GM12878 (cell line): ENCODE data around the gene CITED2. TPM values are rescaled to one million over a fixed set of nuclear protein-coding genes. Genes with fewer than 3 reads are reported as not detected.

ENCODE experiments used
- ATAC-seq: fragments of 200-7000 bp; cut with Tn5 transposase; 3 replicates; pipeline ENCODE4 v1.9.1; 2020; ENCODE audit warnings: mild to moderate bottlenecking, moderate library complexity
- BruUV-seq: library from RNA; stranded (reverse); fragments of 400-500 nt; replicated peaks from 2 replicates; lab custom pipeline; 2021; lab: Mats Ljungman, UMichigan
- CTCF ChIA-PET: fragments of 300-600 bp; sonication (Branson Sonifier 250); formaldehyde crosslinking; extraction: SDS; loops from one replicate; lab custom pipeline; 2021; ENCODE audit warnings: inconsistent platforms; lab: Yijun Ruan, JAX
- POLR2A ChIA-PET: fragments of 350-600 bp; formaldehyde crosslinking; extraction: SDS; loops from one replicate; lab custom pipeline; 2021; ENCODE audit warnings: inconsistent platforms; lab: Charles Lee
- RAD21 ChIA-PET: fragments of 300-600 bp; sonication (Branson Sonifier 250); formaldehyde crosslinking; loops from one replicate; lab custom pipeline; 2023; ENCODE audit warnings: antibody characterized with exemption; ENCODE audit not compliant: unreplicated experiment; lab: Charles Lee
- SMC1A ChIA-PET: fragments of 300-600 bp; sonication (Branson Sonifier 250); formaldehyde crosslinking; loops from one replicate; lab custom pipeline; 2023; ENCODE audit not compliant: unreplicated experiment, uncharacterized antibody; lab: Charles Lee
- DNase-seq: peaks from one replicate; pipeline ENCODE4 v3.0.0-alpha.2; 2011; ENCODE audit warnings: low read depth, low spot score
- FAIRE-seq: peaks from 3 replicates; lab custom pipeline; 2011; peaks lifted over from hg19 to GRCh38; lab: Jason Lieb, UNC
- H2AFZ ChIP-seq: 2 replicates; pipeline ENCODE4 v1.6.0; 2011; ENCODE audit warnings: low read depth, low read length, control low read depth; ENCODE audit not compliant: control insufficient read depth
- H3K27ac ChIP-seq: 2 replicates; pipeline ENCODE4 v1.5.1; 2011; ENCODE audit warnings: control low read depth; ENCODE audit not compliant: control insufficient read depth, insufficient read depth
- H3K27me3 ChIP-seq, 2 experiments: replicated peaks in 1 of 2; 2 replicates each; pipeline versions ENCODE4 v1.6.0 to v1.6.1; 2011; ENCODE audit warnings: low read length in 1 of 2; ENCODE audit not compliant: control insufficient read depth in 2 of 2, insufficient read depth in 2 of 2
- H3K36me3 ChIP-seq, 2 experiments: 2 replicates each; pipeline ENCODE4 v1.5.1; 2011; ENCODE audit warnings: low read length in 1 of 2; ENCODE audit not compliant: control insufficient read depth in 2 of 2, insufficient read depth in 2 of 2
- H3K4me1 ChIP-seq: 2 replicates; pipeline ENCODE4 v1.6.1; 2011; ENCODE audit warnings: mild to moderate bottlenecking, low read length, moderate library complexity, mixed read lengths; ENCODE audit not compliant: control insufficient read depth, insufficient read depth
- H3K4me2 ChIP-seq: 2 replicates; pipeline ENCODE4 v1.6.0; 2011; ENCODE audit warnings: control low read depth; ENCODE audit not compliant: control insufficient read depth, insufficient read depth
- H3K4me3 ChIP-seq: fragments of 200-600 bp; sonication (generic); 2 replicates; pipeline ENCODE4 v1.5.1; 2016
- H3K79me2 ChIP-seq: 2 replicates; pipeline ENCODE4 v1.6.0; 2011; ENCODE audit warnings: low read length; ENCODE audit not compliant: control insufficient read depth, insufficient read depth
- H3K9ac ChIP-seq: 2 replicates; pipeline ENCODE4 v1.8.0; 2011; ENCODE audit warnings: low read length, control low read depth, mixed read lengths; ENCODE audit not compliant: control insufficient read depth, insufficient read depth
- H3K9me3 ChIP-seq: replicated peaks from 3 replicates; pipeline ENCODE4 v1.5.1; 2011; ENCODE audit warnings: mild to moderate bottlenecking, low read length; ENCODE audit not compliant: control insufficient read depth, insufficient read depth
- H4K20me1 ChIP-seq: 2 replicates; pipeline ENCODE4 v1.6.0; 2011; ENCODE audit not compliant: control insufficient read depth, insufficient read depth
- CBFB ChIP-seq: IDR thresholded peaks from 2 replicates; pipeline ENCODE4 v1.6.1; 2016; ENCODE audit warnings: antibody characterized with exemption, low read depth
- E2F8 ChIP-seq: fragments of 450-650 bp; IDR thresholded peaks from 2 replicates; pipeline ENCODE4 v1.6.1; 2018; ENCODE audit warnings: mild to moderate bottlenecking, low read depth, moderate library complexity; ENCODE audit not compliant: partially characterized antibody
- EP300 ChIP-seq, 2 experiments: fragments of 150-350 bp in 1 of 2; IDR thresholded peaks; 2 replicates each; pipeline ENCODE4 v1.6.1; 2011 to 2012; ENCODE audit warnings: low read depth in 2 of 2, low read length in 2 of 2, borderline replicate concordance in 1 of 2, improper control_type of control experiment in 1 of 2, inconsistent platforms in 1 of 2; ENCODE audit not compliant: control insufficient read depth in 1 of 2
- MXI1 ChIP-seq: fragments of 150-350 bp; IDR thresholded peaks from 2 replicates; pipeline ENCODE4 v1.6.1; 2011; ENCODE audit warnings: low read depth, mild to moderate bottlenecking, inconsistent platforms, low read length, improper control_type of control experiment
- NRF1 ChIP-seq: conservative IDR thresholded peaks from 2 replicates; pipeline ENCODE4 v1.6.1; 2011; ENCODE audit warnings: mild to moderate bottlenecking, low read depth, low read length, improper control_type of control experiment
- RAD51 ChIP-seq: fragments of 450-650 bp; IDR thresholded peaks from 2 replicates; pipeline ENCODE4 v1.6.1; 2016; ENCODE audit warnings: moderate library complexity, mild to moderate bottlenecking, inconsistent platforms
- RBBP5 ChIP-seq: fragments of 200-600 bp; sonication (generic); conservative IDR thresholded peaks from 2 replicates; pipeline ENCODE4 v1.6.1; 2016
- SKIL ChIP-seq: fragments of 450-650 bp; IDR thresholded peaks from 2 replicates; pipeline ENCODE4 v1.6.1; 2017; ENCODE audit warnings: mild to moderate bottlenecking, low read depth, inconsistent platforms; ENCODE audit not compliant: poor library complexity, severe bottlenecking
- SPI1 ChIP-seq: IDR thresholded peaks from 2 replicates; pipeline ENCODE4 v1.6.1; 2011; ENCODE audit warnings: low read depth, mild to moderate bottlenecking, low read length, moderate library complexity, borderline replicate concordance; ENCODE audit not compliant: insufficient read depth
- USF2 ChIP-seq: IDR thresholded peaks from 2 replicates; pipeline ENCODE4 v1.6.1; 2011; ENCODE audit warnings: low read depth, low read length, improper control_type of control experiment, borderline replicate concordance
- ZNF207 ChIP-seq: fragments of 450-650 bp; IDR thresholded peaks from 2 replicates; pipeline ENCODE4 v1.6.1; 2014; ENCODE audit warnings: antibody characterized with exemption, mild to moderate bottlenecking, borderline replicate concordance
- in situ Hi-C: fragments of 300-500 bp; cut with MboI; formaldehyde crosslinking; loops from 9 replicates; pipeline ENCODE4 v1.14.3; 2018; ENCODE audit warnings: mixed read lengths
- intact Hi-C: fragments of 100-400 bp; cut with micrococcal nuclease; formaldehyde crosslinking; loops from one replicate; pipeline ENCODE4 v1.14.2; 2022; ENCODE audit not compliant: unreplicated experiment
- polyA plus RNA-seq, 11 experiments: library from polyadenylated mRNA; depleted of rRNA in 4 of 11; unstranded in 6 of 11; stranded (reverse) in 5 of 11; fragments of >200 nt; fragmentation: Nextera tagmentation in 4 of 11; fragmentation: Illumina TruSeq in 1 of 11; extraction: Ambion mirVana in 4 of 11; extraction: Trizol in 1 of 11; gene quantifications; 1 replicate in 1 of 11; 2 replicates in 10 of 11; pipeline versions ENCODE4 v1.2.1 to v1.2.3, GENCODE V29; 2011 to 2016; ENCODE audit warnings: inconsistent platforms in 2 of 11, missing spikeins in 2 of 11, low read depth in 1 of 11
- total RNA-seq, 4 experiments: library from RNA; depleted of rRNA in 3 of 4; stranded (reverse); fragments of >200 nt in 3 of 4; fragmentation: Illumina TruSeq in 1 of 4; extraction: Trizol in 1 of 4; gene quantifications; 2 replicates each; pipeline versions ENCODE4 v1.2.1 to v1.2.3, GENCODE V29; 2013 to 2021
- TF ChIP-seq, protein P1 (sequence below), 3 experiments: IDR thresholded peaks in 2 of 3; conservative IDR thresholded peaks in 1 of 3; 2 replicates each; pipeline ENCODE4 v1.5.1; 2011; ENCODE audit warnings: low read depth in 3 of 3, low read length in 3 of 3, mild to moderate bottlenecking in 3 of 3, control low read depth in 2 of 3, moderate library complexity in 2 of 3, inconsistent platforms in 1 of 3, mixed read lengths in 1 of 3; ENCODE audit not compliant: control insufficient read depth in 2 of 3, insufficient read depth in 1 of 3; ENCODE audit errors: extremely low read depth in 1 of 3
- TF ChIP-seq, protein P2 (sequence below): IDR thresholded peaks from 2 replicates; pipeline ENCODE4 v1.6.1; 2011; ENCODE audit warnings: borderline replicate concordance, low read depth, mild to moderate bottlenecking, moderate library complexity, low read length; ENCODE audit not compliant: insufficient read depth, poor library complexity, severe bottlenecking

The CITED2 gene
- total and polyA plus RNA-seq, 10 of the 15 experiments (the other 5 are each of a cell fraction or from before 2014, with no cell fraction given), result 0.08 to 20.0 (median 7.3) TPM

DNA sequence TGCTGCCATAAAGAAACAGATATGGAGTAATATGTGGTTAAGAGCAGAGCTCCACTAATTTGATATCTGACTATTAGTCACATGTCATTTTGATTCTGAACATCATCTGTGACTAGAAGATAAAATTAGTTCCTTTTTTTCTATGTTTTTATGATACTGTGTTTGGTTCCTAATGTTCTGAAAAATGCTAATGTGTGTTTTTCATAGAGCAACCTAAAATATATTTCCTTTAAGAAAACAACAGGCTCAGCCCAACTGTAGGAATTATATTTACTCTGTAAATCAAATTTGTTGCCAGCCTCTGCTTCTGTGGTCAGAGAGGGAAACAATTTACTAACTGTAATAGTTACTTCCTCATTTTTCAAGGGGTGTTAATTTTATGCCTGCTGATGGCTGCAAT, 49.3 kb downstream of the CITED2 start:
- ATAC-seq, result peak; percentile 66
- SMC1A ChIA-PET, result interaction anchor here (1.0 to 9.9 kb wide), 13 partner anchors 11 to 105 kb away, joined by 3 to 71 read pairs (median 4); partner anchors contain the start of genes CITED2 and TXLNB
- Histone ChIP-seq H3K79me2 (no peaks in the 10 kb centered on the region), H3K4me3 (no peak overlapping the region), H2AFZ (no peak overlapping the region), H3K9ac (no peak overlapping the region), H3K4me2 (no peak overlapping the region), H3K4me1 (peaks cover 27% of the 10 kb centered on the region), H3K9me3 (no peaks in the 10 kb centered on the region; the same call in 2 of the 3 replicates), H3K27ac (peak overlapping the region; percentile 63; the same call in 1 of the 2 replicates), H3K27me3 (no peaks in the 10 kb centered on the region), H4K20me1 (no peaks in the 10 kb centered on the region), H3K36me3 (no peaks in the 10 kb centered on the region)
- RAD21 ChIA-PET, result interaction anchor here (0.8 to 4.1 kb wide), 11 partner anchors 11 to 106 kb away, joined by 3 to 42 read pairs (median 4); partner anchors contain the start of gene TXLNB
- FAIRE-seq, result peak; percentile 69
- intact Hi-C loops (loop anchor here (1.0 kb wide), 1 partner anchor 34 kb away; the partner anchor contains the start of gene TXLNB), in situ Hi-C loops (no loop called here)
- DNase-seq, result no peak
- no TSS peak for BruUV-seq
- POLR2A ChIA-PET, result interaction anchor here (0.5 to 3.7 kb wide), 6 partner anchors 10 to 636 kb away, joined by 3 to 25 read pairs (median 7); partner anchors contain the start of gene TXLNB
- CTCF ChIA-PET, result interaction anchor here (0.6 to 5.1 kb wide), 12 partner anchors 8 to 105 kb away, joined by 3 to 28 read pairs (median 5); partner anchors contain the start of gene TXLNB
- TF ChIP-seq RBBP5 (no peak), MXI1 (no peak), SKIL (peak; percentile 60), SPI1 (no peak), ZNF207 (no peak), USF2 (no peak), E2F8 (no peak), EP300 (IDR thresholded peaks at IDR 0.05; ENCODE audit: borderline replicate concordance in 1 of 2, control insufficient read depth in 1 of 2, low read depth in 2 of 2, low read length in 2 of 2) (peak; percentile 22 to 63; a peak in 1 of 4 replicates), RAD51 (peak; percentile 61), CBFB (no peak), NRF1 (no peak)
- TF ChIP-seq, protein P1, sequence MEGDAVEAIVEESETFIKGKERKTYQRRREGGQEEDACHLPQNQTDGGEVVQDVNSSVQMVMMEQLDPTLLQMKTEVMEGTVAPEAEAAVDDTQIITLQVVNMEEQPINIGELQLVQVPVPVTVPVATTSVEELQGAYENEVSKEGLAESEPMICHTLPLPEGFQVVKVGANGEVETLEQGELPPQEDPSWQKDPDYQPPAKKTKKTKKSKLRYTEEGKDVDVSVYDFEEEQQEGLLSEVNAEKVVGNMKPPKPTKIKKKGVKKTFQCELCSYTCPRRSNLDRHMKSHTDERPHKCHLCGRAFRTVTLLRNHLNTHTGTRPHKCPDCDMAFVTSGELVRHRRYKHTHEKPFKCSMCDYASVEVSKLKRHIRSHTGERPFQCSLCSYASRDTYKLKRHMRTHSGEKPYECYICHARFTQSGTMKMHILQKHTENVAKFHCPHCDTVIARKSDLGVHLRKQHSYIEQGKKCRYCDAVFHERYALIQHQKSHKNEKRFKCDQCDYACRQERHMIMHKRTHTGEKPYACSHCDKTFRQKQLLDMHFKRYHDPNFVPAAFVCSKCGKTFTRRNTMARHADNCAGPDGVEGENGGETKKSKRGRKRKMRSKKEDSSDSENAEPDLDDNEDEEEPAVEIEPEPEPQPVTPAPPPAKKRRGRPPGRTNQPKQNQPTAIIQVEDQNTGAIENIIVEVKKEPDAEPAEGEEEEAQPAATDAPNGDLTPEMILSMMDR (IDR thresholded peaks at IDR 0.05 in 2 of 3, conservative IDR thresholded peaks at IDR 0.05 in 1 of 3; ENCODE audit: control insufficient read depth in 2 of 3, extremely low read depth in 1 of 3, insufficient read depth in 1 of 3, low read depth in 3 of 3, low read length in 3 of 3), result no peak
- TF ChIP-seq, protein P2, sequence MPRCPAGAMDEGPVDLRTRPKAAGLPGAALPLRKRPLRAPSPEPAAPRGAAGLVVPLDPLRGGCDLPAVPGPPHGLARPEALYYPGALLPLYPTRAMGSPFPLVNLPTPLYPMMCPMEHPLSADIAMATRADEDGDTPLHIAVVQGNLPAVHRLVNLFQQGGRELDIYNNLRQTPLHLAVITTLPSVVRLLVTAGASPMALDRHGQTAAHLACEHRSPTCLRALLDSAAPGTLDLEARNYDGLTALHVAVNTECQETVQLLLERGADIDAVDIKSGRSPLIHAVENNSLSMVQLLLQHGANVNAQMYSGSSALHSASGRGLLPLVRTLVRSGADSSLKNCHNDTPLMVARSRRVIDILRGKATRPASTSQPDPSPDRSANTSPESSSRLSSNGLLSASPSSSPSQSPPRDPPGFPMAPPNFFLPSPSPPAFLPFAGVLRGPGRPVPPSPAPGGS, result no peak
